ENCODE measurements around the gene PCSK2.

The PCSK2 gene

DNA sequence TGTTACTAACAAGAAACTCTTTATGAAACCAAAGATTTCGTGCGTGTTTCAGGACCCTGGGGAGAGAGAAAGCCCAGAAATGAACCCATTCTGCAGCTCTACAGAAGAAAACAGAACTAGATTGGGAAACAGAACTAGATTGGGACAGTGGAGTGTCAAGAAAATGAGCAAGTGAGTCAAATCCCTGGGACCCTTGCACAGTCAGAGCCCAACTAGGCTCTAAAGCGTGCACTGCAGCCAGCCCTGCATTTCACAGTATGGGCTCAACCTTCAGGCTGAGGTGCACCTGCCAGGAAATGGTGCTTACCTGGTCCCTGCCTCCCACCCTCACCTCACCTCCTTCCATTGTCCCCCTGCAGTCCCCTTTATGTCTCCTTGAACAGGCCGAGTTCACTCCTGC lies 264.6 kb downstream of the PCSK2 start:
- DNase-seq (ENCODE audit: low read depth), result no peak
- H3K4me3 ChIP-seq (ENCODE audit: control insufficient read depth, low read depth, low read length), result no peak overlapping the region
- no peak for TF ChIP-seq CTCF (conservative IDR thresholded peaks at IDR 0.05; ENCODE audit: control insufficient read depth, insufficient read depth, low read depth, low read length)

DNA sequence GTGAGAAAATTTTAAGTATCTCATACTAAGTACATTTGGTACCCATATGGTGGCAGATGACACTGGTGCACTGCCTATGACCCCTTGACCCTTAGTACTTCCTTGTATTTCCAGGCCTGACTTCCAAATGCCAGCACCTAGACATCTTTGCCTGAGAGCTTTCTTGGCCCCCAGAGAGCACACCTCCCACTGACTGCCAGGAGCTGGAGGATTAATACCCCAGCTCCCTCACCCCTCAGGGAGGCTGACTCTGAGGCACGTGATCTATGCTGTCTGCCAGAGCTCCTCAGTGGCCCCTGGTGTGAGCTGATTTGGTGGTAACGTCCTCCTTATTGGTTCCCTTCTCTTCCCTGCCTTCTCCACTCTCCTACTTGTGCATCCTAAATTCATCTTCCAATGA lies 266.3 kb downstream of the PCSK2 start:
- TF ChIP-seq CTCF (conservative IDR thresholded peaks at IDR 0.05; ENCODE audit: control insufficient read depth, insufficient read depth, low read depth, low read length), result no peak
- no peak for DNase-seq (ENCODE audit: low read depth)
- H3K4me3 ChIP-seq (ENCODE audit: control insufficient read depth, low read depth, low read length), result no peak overlapping the region

- no peak for TF ChIP-seq CTCF (conservative IDR thresholded peaks at IDR 0.05; ENCODE audit: control insufficient read depth, insufficient read depth, low read depth, low read length)
- no peak for DNase-seq (ENCODE audit: low read depth)
- H3K4me3 ChIP-seq (ENCODE audit: control insufficient read depth, low read depth, low read length), result no peak overlapping the region
Observed at GRCh38 chr20:17494201-17494600, 267.4 kb downstream of the PCSK2 start.

DNA sequence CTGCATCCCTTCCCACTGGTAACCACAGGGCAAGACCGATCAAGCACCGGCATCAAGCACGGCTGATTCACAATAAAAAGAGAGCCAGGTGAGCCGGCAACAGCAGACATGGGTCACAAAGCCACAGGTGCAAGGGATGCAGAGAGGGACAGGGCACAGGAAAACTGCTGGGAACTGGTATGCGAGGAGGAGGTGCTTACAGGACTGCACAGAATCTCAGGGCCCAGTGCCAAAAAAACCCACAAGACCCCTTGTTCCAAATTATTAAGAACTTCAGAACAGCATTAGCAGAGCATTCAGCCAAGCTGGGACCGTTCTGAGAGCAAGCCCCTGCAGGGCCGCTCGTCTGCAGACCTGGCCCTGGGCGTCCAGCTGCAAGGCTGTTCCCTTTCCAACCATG lies 269.0 kb downstream of the PCSK2 start:
- H3K4me3 ChIP-seq (ENCODE audit: control insufficient read depth, low read depth, low read length), result no peak overlapping the region
- DNase-seq (ENCODE audit: low read depth), result no peak
- TF ChIP-seq CTCF (conservative IDR thresholded peaks at IDR 0.05; ENCODE audit: control insufficient read depth, insufficient read depth, low read depth, low read length), result no peak

DNA sequence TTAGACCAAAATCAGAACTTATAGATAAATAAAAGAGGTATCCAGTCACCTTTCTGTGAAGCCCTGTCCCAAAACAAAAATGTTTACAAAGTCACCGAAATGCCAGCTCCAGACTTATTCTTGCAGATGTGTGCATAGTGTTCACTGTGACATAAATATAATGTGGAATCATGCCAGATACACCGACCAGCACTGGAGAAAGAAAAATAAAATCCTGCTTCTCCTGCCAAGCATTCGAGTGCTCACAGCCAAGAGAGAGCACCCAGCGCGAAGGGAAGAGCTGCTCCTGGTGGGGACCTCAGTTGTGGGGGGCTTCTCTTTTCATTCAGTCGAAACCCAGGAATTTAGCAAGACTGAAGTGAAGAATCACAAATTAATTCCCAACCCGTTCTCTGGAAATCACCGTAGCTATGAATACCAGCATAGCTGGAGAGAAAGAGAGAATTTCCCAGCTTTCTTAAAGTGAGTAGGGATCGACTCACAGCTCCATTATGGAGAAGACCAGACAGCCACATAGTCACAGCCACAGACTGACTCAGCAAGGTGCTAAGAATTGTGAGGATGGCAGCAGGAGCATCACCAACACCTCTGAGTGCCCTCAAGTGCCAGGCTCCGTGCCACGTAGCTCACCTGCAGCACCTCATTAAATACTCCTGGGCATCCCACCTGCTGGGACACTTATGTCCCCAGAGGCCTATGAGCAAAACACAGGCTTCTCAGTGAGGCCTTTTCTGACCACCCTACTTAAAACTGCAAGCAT lies 271.2 kb downstream of the PCSK2 start:
- H3K4me3 ChIP-seq (ENCODE audit: control insufficient read depth, low read depth, low read length), result no peak overlapping the region
- DNase-seq (ENCODE audit: low read depth), result peak; percentile 15
- no peak for TF ChIP-seq CTCF (conservative IDR thresholded peaks at IDR 0.05; ENCODE audit: control insufficient read depth, insufficient read depth, low read depth, low read length)

GRCh38 chr20:17498641-17499040 lies 271.8 kb downstream of the PCSK2 start:
- DNase-seq (ENCODE audit: low read depth), result no peak
- no peak for TF ChIP-seq CTCF (conservative IDR thresholded peaks at IDR 0.05; ENCODE audit: control insufficient read depth, insufficient read depth, low read depth, low read length)
- no peak overlapping the region for H3K4me3 ChIP-seq (ENCODE audit: control insufficient read depth, low read depth, low read length)

Measured in fibroblast of mammary gland (primary cell).